Middle frontal gyrus (tissue), 1 donor: Measurements from ENCODE around the gene ATOSB.
A peak's percentile ranks its signal among the peaks of the same experiment; 100 is the strongest.

Source experiments
- DNase-seq: peaks from one replicate; pipeline ENCODE4 v3.0.0-alpha.2; 2015; ENCODE audit warnings: low spot score; ENCODE audit errors: extremely low spot score

Gene ATOSB

GRCh38 chr9:35114113-35114839, 1.4 kb downstream of the ATOSB start:
- DNase-seq = no peak

GRCh38 chr9:35112257-35113020, 3.2 kb downstream of the ATOSB start:
- DNase-seq = no peak

GRCh38 chr9:35111001-35111933, 4.4 kb downstream of the ATOSB start:
- peak; percentile 95 for DNase-seq

- DNase-seq = no peak
These were observed 5.3 kb downstream of the ATOSB start for GRCh38 chr9:35110327-35110761.

GRCh38 chr9:35108946-35109575, 6.6 kb downstream of the ATOSB start:
- DNase-seq = no peak

- no peak for DNase-seq
These were observed 7.2 kb downstream of the ATOSB start for GRCh38 chr9:35108461-35108860.

- DNase-seq = no peak
These were observed 8.1 kb downstream of the ATOSB start for GRCh38 chr9:35107297-35108290.

- no peak for DNase-seq
These were observed 9.3 kb downstream of the ATOSB start for GRCh38 chr9:35106343-35106730.

GRCh38 chr9:35105571-35106342, 9.9 kb downstream of the ATOSB start:
- DNase-seq = no peak

- no peak for DNase-seq
These were observed 10.5 kb downstream of the ATOSB start for GRCh38 chr9:35105126-35105525.

GRCh38 chr9:35104586-35104985, 11.1 kb downstream of the ATOSB start:
- no peak for DNase-seq

GRCh38 chr9:35103660-35104191, 11.9 kb downstream of the ATOSB start:
- DNase-seq = no peak

- peak; percentile 94 for DNase-seq
These were observed 12.6 kb downstream of the ATOSB start, which contains the start of gene STOML2 for GRCh38 chr9:35102769-35103659. Gene STOML2, minus strand, starts transcription at chr9:35103131. Its CDS starts 37 bp downstream, at chr9:35103094.

- no peak for DNase-seq
These were observed 13.2 kb downstream of the ATOSB start for GRCh38 chr9:35102465-35102768.

GRCh38 chr9:35097573-35097972, 18.1 kb downstream of the ATOSB start:
- no peak for DNase-seq

GRCh38 chr9:35096035-35096849, 19.4 kb downstream of the ATOSB start, which contains the start of gene PIGO:
Gene PIGO, minus strand, starts transcription at chr9:35096591. Its CDS starts 1,026 bp downstream, at chr9:35095565.
- DNase-seq = peak; percentile 77

GRCh38 chr9:35091536-35091935, 24.1 kb downstream of the ATOSB start:
- DNase-seq = no peak
